Keratinocyte (primary cell): ENCODE data around the gene MYF5. TPM values are rescaled to one million over a fixed set of nuclear protein-coding genes. Genes with fewer than 3 reads are reported as not detected.

ENCODE experiments used
- DNase-seq: peaks from one replicate; pipeline ENCODE4 v3.0.0-alpha.2; 2011; ENCODE audit warnings: low read depth, missing footprints, low spot score
- FAIRE-seq: peaks from 2 replicates; lab custom pipeline; 2011; peaks lifted over from hg19 to GRCh38; lab: Jason Lieb, UNC
- H2AFZ ChIP-seq: 2 replicates; pipeline ENCODE4 v1.6.0; 2012; ENCODE audit warnings: low read length, control low read depth, inconsistent platforms; ENCODE audit not compliant: control insufficient read depth
- H3K27ac ChIP-seq: 2 replicates; pipeline ENCODE4 v1.5.1; 2011; ENCODE audit warnings: low read length; ENCODE audit not compliant: control insufficient read depth, insufficient read depth
- H3K27me3 ChIP-seq: 3 replicates; pipeline ENCODE4 v1.6.0; 2011; ENCODE audit warnings: low read length; ENCODE audit not compliant: control insufficient read depth, insufficient read depth; ENCODE audit errors: extremely low read depth
- H3K36me3 ChIP-seq, 2 experiments: 2 replicates in 1 of 2; 3 replicates in 1 of 2; pipeline ENCODE4 v1.5.1; 2011; ENCODE audit warnings: low read length in 2 of 2, mild to moderate bottlenecking in 1 of 2; ENCODE audit not compliant: control insufficient read depth in 2 of 2, insufficient read depth in 2 of 2; ENCODE audit errors: extremely low read depth in 1 of 2
- H3K4me1 ChIP-seq: 3 replicates; pipeline ENCODE4 v1.5.1; 2011; ENCODE audit warnings: low read length; ENCODE audit not compliant: control insufficient read depth, insufficient read depth; ENCODE audit errors: extremely low read depth
- H3K4me2 ChIP-seq: 3 replicates; pipeline ENCODE4 v1.6.0; 2011; ENCODE audit warnings: low read depth, low read length; ENCODE audit not compliant: control insufficient read depth, insufficient read depth; ENCODE audit errors: extremely low read depth
- H3K4me3 ChIP-seq, 3 experiments: fragments of 200-600 bp in 1 of 3; sonication (generic) in 1 of 3; 2 replicates in 2 of 3; 3 replicates in 1 of 3; pipeline ENCODE4 v1.5.1; 2011 to 2016; ENCODE audit warnings: low read length in 3 of 3, mild to moderate bottlenecking in 3 of 3, control low read depth in 2 of 3, inconsistent platforms in 1 of 3, low read depth in 1 of 3, mixed read lengths in 1 of 3, mixed run types in 1 of 3, moderate library complexity in 1 of 3; ENCODE audit not compliant: control insufficient read depth in 2 of 3, insufficient read depth in 2 of 3; ENCODE audit errors: extremely low read depth in 1 of 3
- H3K79me2 ChIP-seq: 2 replicates; pipeline ENCODE4 v1.6.0; 2012; ENCODE audit warnings: low read length; ENCODE audit not compliant: control insufficient read depth, insufficient read depth
- H3K9ac ChIP-seq: 3 replicates; pipeline ENCODE4 v1.6.0; 2011; ENCODE audit warnings: low read length; ENCODE audit not compliant: control insufficient read depth, insufficient read depth; ENCODE audit errors: extremely low read depth
- H3K9me1 ChIP-seq: 3 replicates; pipeline ENCODE4 v1.6.0; 2011; ENCODE audit warnings: low read length; ENCODE audit not compliant: control insufficient read depth, insufficient read depth; ENCODE audit errors: extremely low read depth
- H3K9me3 ChIP-seq: 2 replicates; pipeline ENCODE4 v1.5.1; 2012; ENCODE audit warnings: low read depth, low read length; ENCODE audit not compliant: control insufficient read depth
- H4K20me1 ChIP-seq: 3 replicates; pipeline ENCODE4 v1.6.0; 2011; ENCODE audit warnings: low read length; ENCODE audit not compliant: control insufficient read depth, insufficient read depth; ENCODE audit errors: extremely low read depth
- EZH2 ChIP-seq: IDR thresholded peaks from one replicate; pipeline ENCODE4 v1.6.1; 2012; ENCODE audit warnings: inconsistent platforms, mild to moderate bottlenecking, low read length, moderate library complexity
- dilution Hi-C: fragments of 300-500 bp; cut with MboI; formaldehyde crosslinking; loops from one replicate; pipeline ENCODE4 v1.7.0; 2020; ENCODE audit warnings: low sequenced_read_pairs; ENCODE audit not compliant: extremely low pct_ligation_motif_present
- polyA plus RNA-seq, 5 experiments: library from polyadenylated mRNA; depleted of rRNA in 3 of 5; stranded (reverse) in 3 of 5; stranded (forward) in 1 of 5; unstranded in 1 of 5; fragments of >200 nt; gene quantifications; 1 replicate in 1 of 5; 2 replicates in 3 of 5; 3 replicates in 1 of 5; pipeline versions ENCODE4 v1.2.1 to v1.2.3, GENCODE V29; 2011 to 2012; ENCODE audit warnings: missing spikeins in 2 of 5, low read depth in 1 of 5, low replicate concordance in 1 of 5
- TF ChIP-seq, protein P1 (sequence below), 3 experiments: IDR thresholded peaks in 1 of 3; conservative IDR thresholded peaks in 1 of 3; optimal IDR thresholded peaks in 1 of 3; 2 replicates in 2 of 3; 3 replicates in 1 of 3; pipeline versions ENCODE3 to v1.5.1; 2011; ENCODE audit warnings: low read length in 3 of 3, mild to moderate bottlenecking in 3 of 3, moderate library complexity in 2 of 3, control low read depth in 1 of 3, inconsistent platforms in 1 of 3; ENCODE audit not compliant: insufficient read depth in 2 of 3; ENCODE audit errors: extremely low read depth in 1 of 3

MYF5 gene
- polyA plus RNA-seq, 1 donor (not counting 4 experiments of a cell fraction or from before 2014, with no cell fraction given): not detected

DNA sequence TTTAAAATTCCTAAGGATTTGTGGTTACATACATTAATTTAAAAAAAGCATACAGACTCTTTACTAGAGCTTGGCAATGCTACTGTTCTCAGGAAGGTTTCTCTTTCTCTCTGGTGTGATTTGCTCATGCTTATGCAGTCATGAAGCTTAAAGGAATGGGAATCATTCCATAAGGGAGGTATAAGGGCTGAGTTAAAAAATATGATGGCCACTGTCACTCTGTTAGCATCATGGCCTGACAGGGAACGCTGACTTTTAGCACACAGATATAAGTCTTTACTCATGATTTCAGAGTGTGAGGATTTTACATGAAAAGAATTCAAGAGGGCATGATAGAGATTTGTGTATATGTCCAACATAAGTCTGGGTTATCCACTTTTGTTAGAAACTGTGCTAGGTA lies 3.8 kb downstream of the MYF5 start:
- Histone ChIP-seq H3K27me3 (peaks cover 30% of the 10 kb centered on the region), H3K9me1 (no peaks in the 10 kb centered on the region), H3K4me2 (no peak overlapping the region), H3K4me1 (no peaks in the 10 kb centered on the region), H4K20me1 (no peaks in the 10 kb centered on the region), H3K9me3 (no peaks in the 10 kb centered on the region), H3K36me3 (no peaks in the 10 kb centered on the region), H3K9ac (no peak overlapping the region), H2AFZ (no peak overlapping the region), H3K79me2 (no peaks in the 10 kb centered on the region), H3K4me3 (no peak overlapping the region), H3K27ac (no peak overlapping the region)
- DNase-seq (no peak), FAIRE-seq (no peak)
- no peak for TF ChIP-seq EZH2
- TF ChIP-seq, protein P1, sequence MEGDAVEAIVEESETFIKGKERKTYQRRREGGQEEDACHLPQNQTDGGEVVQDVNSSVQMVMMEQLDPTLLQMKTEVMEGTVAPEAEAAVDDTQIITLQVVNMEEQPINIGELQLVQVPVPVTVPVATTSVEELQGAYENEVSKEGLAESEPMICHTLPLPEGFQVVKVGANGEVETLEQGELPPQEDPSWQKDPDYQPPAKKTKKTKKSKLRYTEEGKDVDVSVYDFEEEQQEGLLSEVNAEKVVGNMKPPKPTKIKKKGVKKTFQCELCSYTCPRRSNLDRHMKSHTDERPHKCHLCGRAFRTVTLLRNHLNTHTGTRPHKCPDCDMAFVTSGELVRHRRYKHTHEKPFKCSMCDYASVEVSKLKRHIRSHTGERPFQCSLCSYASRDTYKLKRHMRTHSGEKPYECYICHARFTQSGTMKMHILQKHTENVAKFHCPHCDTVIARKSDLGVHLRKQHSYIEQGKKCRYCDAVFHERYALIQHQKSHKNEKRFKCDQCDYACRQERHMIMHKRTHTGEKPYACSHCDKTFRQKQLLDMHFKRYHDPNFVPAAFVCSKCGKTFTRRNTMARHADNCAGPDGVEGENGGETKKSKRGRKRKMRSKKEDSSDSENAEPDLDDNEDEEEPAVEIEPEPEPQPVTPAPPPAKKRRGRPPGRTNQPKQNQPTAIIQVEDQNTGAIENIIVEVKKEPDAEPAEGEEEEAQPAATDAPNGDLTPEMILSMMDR (optimal IDR thresholded peaks at IDR 0.05 in 1 of 3, IDR thresholded peaks at IDR 0.05 in 1 of 3, conservative IDR thresholded peaks at IDR 0.05 in 1 of 3; ENCODE audit: extremely low read depth in 1 of 3, insufficient read depth in 2 of 3, low read length in 3 of 3): no peak
- dilution Hi-C loops: no loop called here

DNA sequence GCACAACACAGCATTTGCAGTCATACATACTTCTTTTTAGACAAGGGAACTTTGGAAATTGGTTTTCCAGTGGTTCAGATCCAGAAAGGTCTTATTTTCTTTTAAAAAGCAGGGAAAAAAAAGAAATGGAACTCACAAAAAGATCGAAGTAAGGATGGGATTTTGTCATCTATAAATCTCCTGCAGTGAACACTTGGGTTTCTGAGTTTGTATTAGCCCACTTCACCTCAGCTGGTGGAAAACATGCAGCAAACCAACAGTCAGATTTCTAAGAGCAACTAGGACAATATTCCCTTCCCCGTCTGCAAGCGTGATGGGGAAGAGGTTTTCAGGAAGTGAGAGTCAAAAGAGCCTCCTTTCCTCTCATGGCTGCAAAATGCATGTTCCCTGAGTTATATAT lies 4.6 kb downstream of the MYF5 start:
- DNase-seq: no peak
- dilution Hi-C loops: no loop called here

More for the DNA sequence above, 4.6 kb downstream of the MYF5 start:
- no peaks in the 10 kb centered on the region for H4K20me1 ChIP-seq
- no peak overlapping the region for H3K4me2 ChIP-seq
- H3K4me1 ChIP-seq: no peaks in the 10 kb centered on the region
- no peak overlapping the region for H3K27ac ChIP-seq
- no peaks in the 10 kb centered on the region for H3K9me1 ChIP-seq
- H3K27me3 ChIP-seq: peaks cover 23% of the 10 kb centered on the region
- H3K4me3 ChIP-seq: no peak overlapping the region
- H3K9me3 ChIP-seq: no peaks in the 10 kb centered on the region
- no peak for TF ChIP-seq EZH2
- TF ChIP-seq, protein P1 (optimal IDR thresholded peaks at IDR 0.05 in 1 of 3, IDR thresholded peaks at IDR 0.05 in 1 of 3, conservative IDR thresholded peaks at IDR 0.05 in 1 of 3; ENCODE audit: extremely low read depth in 1 of 3, insufficient read depth in 2 of 3, low read length in 3 of 3): no peak
- H3K36me3 ChIP-seq: no peaks in the 10 kb centered on the region
- no peaks in the 10 kb centered on the region for H3K79me2 ChIP-seq
- H2AFZ ChIP-seq: no peak overlapping the region
- no peak overlapping the region for H3K9ac ChIP-seq
- FAIRE-seq: no peak
